ENCODE data around the gene CAMTA2.

The CAMTA2 gene

GRCh38 chr17:4998732-4999429 lies 11.4 kb upstream of the CAMTA2 start:
- DNase-seq = no peak

GRCh38 chr17:4998027-4998731 lies 10.7 kb upstream of the CAMTA2 start:
- peak; percentile 21 for DNase-seq

- DNase-seq = peak; percentile 87
Measured at GRCh38 chr17:4997302-4998026, 10.0 kb upstream of the CAMTA2 start, which contains the start of the genes INCA1 and KIF1C. Gene INCA1, minus strand, starts transcription at chr17:4997522. Its CDS starts 3,085 bp downstream, at chr17:4994437. Gene KIF1C, plus strand, starts transcription at chr17:4997950. Its CDS starts 2,297 bp downstream, at chr17:5000247.

- no peak for DNase-seq
Measured at GRCh38 chr17:4994081-4994595, 6.7 kb upstream of the CAMTA2 start.

- no peak for DNase-seq
Measured at GRCh38 chr17:4987767-4988567, 492 bp upstream of the CAMTA2 start.

- no peak for DNase-seq
Measured at GRCh38 chr17:4986403-4986802, 1.1 kb downstream of the CAMTA2 start.

GRCh38 chr17:4982305-4982704 lies 5.2 kb downstream of the CAMTA2 start:
- DNase-seq = no peak

- no peak for DNase-seq
Measured at GRCh38 chr17:4980644-4981216, 6.7 kb downstream of the CAMTA2 start.

- DNase-seq = no peak
Measured at GRCh38 chr17:4978726-4979125, 8.7 kb downstream of the CAMTA2 start.

GRCh38 chr17:4974115-4974670 lies 13.3 kb downstream of the CAMTA2 start:
- DNase-seq = no peak

GRCh38 chr17:4973256-4974114 lies 14.0 kb downstream of the CAMTA2 start:
- DNase-seq = no peak

- DNase-seq = no peak
Measured at GRCh38 chr17:4972752-4973151, 14.7 kb downstream of the CAMTA2 start.

- no peak for DNase-seq
Measured at GRCh38 chr17:4972322-4972721, 15.2 kb downstream of the CAMTA2 start.

GRCh38 chr17:4971826-4972225 lies 15.6 kb downstream of the CAMTA2 start:
- no peak for DNase-seq

GRCh38 chr17:4970273-4970672 lies 17.2 kb downstream of the CAMTA2 start:
- no peak for DNase-seq

GRCh38 chr17:4969551-4970173 lies 17.8 kb downstream of the CAMTA2 start:
- DNase-seq = no peak

- DNase-seq = no peak
Measured at GRCh38 chr17:4969047-4969550, 18.4 kb downstream of the CAMTA2 start.

- no peak for DNase-seq
Measured at GRCh38 chr17:4968486-4969046, 18.9 kb downstream of the CAMTA2 start.

Data from T-helper 9 cell (primary cell).